ENCODE results near the gene TMCC3. TPM values are rescaled to one million over a fixed set of nuclear protein-coding genes. Genes with fewer than 3 reads are reported as not detected.

Gene TMCC3
- total RNA-seq, 4 donors from 2014 or later = 9.0 to 16.1 (median 14.6) TPM

DNA sequence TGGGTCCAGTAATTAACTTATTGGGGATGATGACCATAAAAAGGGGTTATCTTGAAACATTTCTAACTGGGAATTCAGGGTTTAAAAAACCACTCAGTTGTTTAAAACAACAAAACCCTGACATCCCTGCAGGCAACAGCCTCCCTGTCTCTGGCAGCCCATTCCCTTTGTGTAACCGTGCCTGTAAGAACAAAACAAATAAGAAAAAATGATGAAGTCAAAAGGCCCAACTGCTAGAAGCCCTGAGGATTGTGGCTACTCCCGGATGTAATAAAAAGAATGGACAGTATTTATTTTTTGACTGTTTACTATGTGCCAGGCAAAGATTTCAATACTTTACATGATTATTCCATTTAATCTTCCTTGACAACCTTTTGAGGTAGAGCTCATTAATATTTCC, 75.3 kb downstream of the TMCC3 start:
- H3K4me3 ChIP-seq = no peak overlapping the region
- no peak overlapping the region for H3K27ac ChIP-seq
- H3K9me3 ChIP-seq = no peaks in the 10 kb centered on the region
- no peaks in the 10 kb centered on the region for H3K27me3 ChIP-seq
- 33 to 40% methylated on average over 2 of the region's 2 CpGs for WGBS, 2 donors
- no peak for DNase-seq (ENCODE audit: low spot score in 2 of 2)
- peaks cover 0 to 62% (median 0%) of the 10 kb centered on the region in 3 donors for H3K36me3 ChIP-seq
- peaks cover 0 to 17% (median 0%) of the 10 kb centered on the region in 4 donors for H3K4me1 ChIP-seq
- TF ChIP-seq POLR2A (IDR thresholded peaks at IDR 0.05) (no peak), EP300 (IDR thresholded peaks at IDR 0.05) (no peak)

DNA sequence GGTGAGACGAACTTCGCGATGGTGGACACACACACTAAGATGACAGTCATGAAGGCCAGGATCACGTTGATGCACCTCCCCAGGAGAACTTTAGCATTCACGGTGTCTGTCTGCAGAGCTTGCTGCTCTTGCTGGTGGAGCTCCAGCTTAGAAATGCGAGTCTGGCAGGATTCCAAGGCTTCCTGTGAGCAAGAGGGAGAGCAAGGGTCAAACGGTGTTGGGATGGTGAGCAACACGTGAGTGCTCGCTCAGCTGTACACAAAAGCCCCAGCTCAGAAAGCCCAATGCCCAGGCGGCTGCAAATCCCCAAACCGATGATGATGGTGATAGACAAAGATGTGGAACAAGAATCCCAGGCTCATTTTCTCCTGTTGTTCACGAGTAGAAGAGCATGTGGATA, 78.8 kb downstream of the TMCC3 start:
- Histone ChIP-seq H3K9me3 (no peaks in the 10 kb centered on the region), H3K27me3 (no peaks in the 10 kb centered on the region), H3K27ac (no peak overlapping the region), H3K4me3 (no peak overlapping the region), H3K4me1 (peaks cover 0 to 17% (median 0%) of the 10 kb centered on the region in 4 donors), H3K36me3 (peaks cover 0 to 46% (median 0%) of the 10 kb centered on the region in 3 donors)
- peak in 1 of 2 donors; percentile 61 for DNase-seq (ENCODE audit: low spot score in 2 of 2)
- TF ChIP-seq, protein P1, sequence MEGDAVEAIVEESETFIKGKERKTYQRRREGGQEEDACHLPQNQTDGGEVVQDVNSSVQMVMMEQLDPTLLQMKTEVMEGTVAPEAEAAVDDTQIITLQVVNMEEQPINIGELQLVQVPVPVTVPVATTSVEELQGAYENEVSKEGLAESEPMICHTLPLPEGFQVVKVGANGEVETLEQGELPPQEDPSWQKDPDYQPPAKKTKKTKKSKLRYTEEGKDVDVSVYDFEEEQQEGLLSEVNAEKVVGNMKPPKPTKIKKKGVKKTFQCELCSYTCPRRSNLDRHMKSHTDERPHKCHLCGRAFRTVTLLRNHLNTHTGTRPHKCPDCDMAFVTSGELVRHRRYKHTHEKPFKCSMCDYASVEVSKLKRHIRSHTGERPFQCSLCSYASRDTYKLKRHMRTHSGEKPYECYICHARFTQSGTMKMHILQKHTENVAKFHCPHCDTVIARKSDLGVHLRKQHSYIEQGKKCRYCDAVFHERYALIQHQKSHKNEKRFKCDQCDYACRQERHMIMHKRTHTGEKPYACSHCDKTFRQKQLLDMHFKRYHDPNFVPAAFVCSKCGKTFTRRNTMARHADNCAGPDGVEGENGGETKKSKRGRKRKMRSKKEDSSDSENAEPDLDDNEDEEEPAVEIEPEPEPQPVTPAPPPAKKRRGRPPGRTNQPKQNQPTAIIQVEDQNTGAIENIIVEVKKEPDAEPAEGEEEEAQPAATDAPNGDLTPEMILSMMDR (IDR thresholded peaks at IDR 0.05) = no peak
- TF ChIP-seq EP300 (IDR thresholded peaks at IDR 0.05) = no peak
- TF ChIP-seq POLR2A (IDR thresholded peaks at IDR 0.05) = no peak
- WGBS, 2 donors = 55 to 59% methylated on average over 12 of the region's 12 CpGs

DNA sequence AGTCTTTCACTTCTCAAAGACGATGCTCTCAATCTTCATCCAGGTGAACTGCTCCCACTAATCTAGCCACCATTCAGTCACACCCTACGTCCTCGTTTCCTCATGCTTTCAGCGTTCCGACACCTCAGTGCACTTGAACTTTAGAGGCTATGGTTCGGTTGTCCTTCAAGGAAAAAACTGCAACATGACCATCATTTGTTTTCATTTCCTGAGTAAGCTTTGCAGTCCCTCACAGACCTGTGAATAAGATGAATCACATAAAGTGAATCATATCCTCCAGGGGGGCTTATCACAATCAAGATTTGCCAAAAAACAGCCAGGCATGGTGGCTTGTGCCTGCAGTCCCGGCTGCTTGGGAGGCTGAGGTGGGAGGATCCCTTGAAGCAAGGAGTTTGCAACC, 80.2 kb downstream of the TMCC3 start:
- H3K27me3 ChIP-seq = no peaks in the 10 kb centered on the region
- peaks cover 0 to 9% (median 0%) of the 10 kb centered on the region in 4 donors for H3K4me1 ChIP-seq
- H3K36me3 ChIP-seq = peaks cover 0 to 40% (median 0%) of the 10 kb centered on the region in 3 donors
- TF ChIP-seq EP300 (IDR thresholded peaks at IDR 0.05) = no peak
- TF ChIP-seq, protein P1 (IDR thresholded peaks at IDR 0.05) = no peak
- TF ChIP-seq POLR2A (IDR thresholded peaks at IDR 0.05) = no peak
- H3K27ac ChIP-seq = no peak overlapping the region
- H3K4me3 ChIP-seq = no peak overlapping the region
- H3K9me3 ChIP-seq = no peaks in the 10 kb centered on the region
- DNase-seq (ENCODE audit: low spot score in 2 of 2) = no peak
- WGBS, 2 donors = 85 to 88% methylated on average over 7 of the region's 7 CpGs

DNA sequence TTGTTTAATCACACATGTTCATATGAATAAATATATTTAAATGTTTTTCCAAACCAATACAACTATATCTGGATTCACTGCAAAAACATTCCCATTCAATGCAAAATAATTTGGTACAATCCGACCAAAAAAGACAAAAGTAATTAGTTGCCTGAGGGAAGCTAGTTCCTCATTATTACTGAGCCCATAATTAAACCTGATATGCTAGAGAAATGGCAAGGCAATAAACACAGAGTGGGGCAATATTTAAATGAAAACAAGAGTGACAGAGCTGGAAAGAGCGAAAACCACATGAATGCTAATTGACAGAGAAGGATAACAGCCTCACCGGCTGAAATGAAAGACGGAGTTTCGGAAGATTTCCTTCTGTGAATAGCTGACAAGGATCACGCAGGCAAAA, 82.6 kb downstream of the TMCC3 start:
- 90 to 93% methylated on average over 6 of the region's 6 CpGs for WGBS, 2 donors
- peaks cover 0 to 28% (median 0%) of the 10 kb centered on the region in 3 donors for H3K36me3 ChIP-seq
- TF ChIP-seq, protein P1 (IDR thresholded peaks at IDR 0.05) = no peak
- TF ChIP-seq EP300 (IDR thresholded peaks at IDR 0.05) (no peak), POLR2A (IDR thresholded peaks at IDR 0.05) (no peak)
- no peak overlapping the region for H3K4me3 ChIP-seq
- H3K27ac ChIP-seq = no peak overlapping the region
- H3K27me3 ChIP-seq = no peaks in the 10 kb centered on the region
- H3K9me3 ChIP-seq = no peaks in the 10 kb centered on the region
- no peak for DNase-seq (ENCODE audit: low spot score in 2 of 2)
- H3K4me1 ChIP-seq = peaks cover 0 to 6% (median 0%) of the 10 kb centered on the region in 4 donors

DNA sequence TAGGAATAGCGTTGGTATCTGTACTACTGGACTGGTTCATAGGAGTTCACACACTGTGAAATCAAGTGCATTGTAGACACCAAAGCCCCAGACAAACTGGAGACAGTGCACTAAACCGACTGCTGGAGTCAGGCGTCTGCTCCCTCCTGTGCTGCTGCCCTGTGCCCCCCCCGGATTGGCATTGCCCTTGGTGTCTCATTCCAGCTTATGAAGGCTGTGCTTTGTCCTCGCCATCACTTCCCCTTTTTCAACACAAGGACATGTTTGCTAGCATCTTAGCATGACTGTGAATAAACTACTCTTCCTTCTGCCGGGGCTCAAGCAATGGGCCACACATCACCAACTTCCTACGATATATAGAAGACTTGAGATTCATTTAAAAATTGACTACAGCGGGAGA, 84.0 kb downstream of the TMCC3 start:
- Histone ChIP-seq H3K9me3 (no peaks in the 10 kb centered on the region), H3K4me3 (no peak overlapping the region), H3K27ac (no peak overlapping the region), H3K4me1 (peaks cover 0 to under 1% (median 0%) of the 10 kb centered on the region in 4 donors), H3K36me3 (peaks cover 0 to 19% (median 0%) of the 10 kb centered on the region in 3 donors), H3K27me3 (no peaks in the 10 kb centered on the region)
- 45 to 55% methylated on average over 8 of the region's 8 CpGs for WGBS, 2 donors
- TF ChIP-seq EP300 (IDR thresholded peaks at IDR 0.05) (no peak), POLR2A (IDR thresholded peaks at IDR 0.05) (no peak)
- TF ChIP-seq, protein P1 (IDR thresholded peaks at IDR 0.05) = no peak
- DNase-seq (ENCODE audit: low spot score in 2 of 2) = no peak

DNA sequence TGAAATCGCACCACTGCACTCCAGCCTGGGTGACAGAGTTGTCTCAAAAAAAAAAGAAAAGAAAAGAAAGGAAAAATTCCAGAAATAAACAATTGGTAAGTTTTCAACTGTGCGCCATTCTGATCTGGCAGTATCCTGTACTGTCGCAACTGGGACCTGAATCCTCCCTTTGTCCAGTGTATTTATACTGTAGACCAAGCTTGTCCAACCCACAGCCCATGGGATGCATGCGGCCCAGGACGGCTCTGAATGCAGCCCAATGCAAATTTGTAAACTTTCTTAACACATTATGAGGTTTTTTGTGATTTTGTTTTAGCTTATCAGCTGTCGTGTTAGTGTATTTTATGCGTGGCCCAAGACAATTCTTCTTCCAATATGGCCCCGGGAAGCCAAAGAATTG, 84.7 kb downstream of the TMCC3 start:
- Histone ChIP-seq H3K36me3 (peaks cover 0 to 13% (median 0%) of the 10 kb centered on the region in 3 donors), H3K4me3 (no peak overlapping the region), H3K27ac (no peak overlapping the region), H3K4me1 (no peaks in the 10 kb centered on the region), H3K27me3 (no peaks in the 10 kb centered on the region), H3K9me3 (no peaks in the 10 kb centered on the region)
- WGBS, 2 donors = 81 to 85% methylated on average over 8 of the region's 8 CpGs
- no peak for DNase-seq (ENCODE audit: low spot score in 2 of 2)
- TF ChIP-seq, protein P1 (IDR thresholded peaks at IDR 0.05) = no peak
- TF ChIP-seq EP300 (IDR thresholded peaks at IDR 0.05) = no peak

Measured in tibial nerve (tissue), 4 donors.